Raji (cell line): ENCODE measurements around the gene HEXD.

Experiments
- POLR2A ChIP-seq: IDR thresholded peaks from 2 replicates; pipeline ENCODE4 v1.6.1; 2011; ENCODE audit warnings: low read depth, low read length, control low read depth; ENCODE audit not compliant: insufficient read depth

Gene HEXD

GRCh38 chr17:82483204-82483660 is 65.1 kb downstream of the HEXD start:
- no peak for TF ChIP-seq POLR2A

DNA sequence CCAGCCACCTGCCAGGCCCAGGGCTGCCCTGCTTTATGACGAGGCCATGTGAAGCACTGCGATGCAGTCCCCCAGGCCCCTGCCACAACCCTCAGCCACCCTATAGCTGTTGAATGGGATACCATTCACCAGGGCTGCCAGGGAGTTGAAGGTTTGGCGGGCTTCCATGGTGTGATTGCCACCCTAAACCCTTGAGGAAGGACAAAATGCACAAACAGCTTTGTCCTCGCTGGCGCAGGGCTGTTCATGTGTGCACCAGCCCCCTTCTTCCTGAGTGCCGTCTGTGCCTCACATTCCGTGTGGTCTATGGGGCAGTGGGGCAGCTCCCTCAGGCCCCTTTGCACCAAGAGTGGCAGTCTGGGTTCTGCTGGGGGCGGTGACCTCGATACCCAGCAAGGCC is 65.7 kb downstream of the HEXD start:
- no peak for TF ChIP-seq POLR2A

DNA sequence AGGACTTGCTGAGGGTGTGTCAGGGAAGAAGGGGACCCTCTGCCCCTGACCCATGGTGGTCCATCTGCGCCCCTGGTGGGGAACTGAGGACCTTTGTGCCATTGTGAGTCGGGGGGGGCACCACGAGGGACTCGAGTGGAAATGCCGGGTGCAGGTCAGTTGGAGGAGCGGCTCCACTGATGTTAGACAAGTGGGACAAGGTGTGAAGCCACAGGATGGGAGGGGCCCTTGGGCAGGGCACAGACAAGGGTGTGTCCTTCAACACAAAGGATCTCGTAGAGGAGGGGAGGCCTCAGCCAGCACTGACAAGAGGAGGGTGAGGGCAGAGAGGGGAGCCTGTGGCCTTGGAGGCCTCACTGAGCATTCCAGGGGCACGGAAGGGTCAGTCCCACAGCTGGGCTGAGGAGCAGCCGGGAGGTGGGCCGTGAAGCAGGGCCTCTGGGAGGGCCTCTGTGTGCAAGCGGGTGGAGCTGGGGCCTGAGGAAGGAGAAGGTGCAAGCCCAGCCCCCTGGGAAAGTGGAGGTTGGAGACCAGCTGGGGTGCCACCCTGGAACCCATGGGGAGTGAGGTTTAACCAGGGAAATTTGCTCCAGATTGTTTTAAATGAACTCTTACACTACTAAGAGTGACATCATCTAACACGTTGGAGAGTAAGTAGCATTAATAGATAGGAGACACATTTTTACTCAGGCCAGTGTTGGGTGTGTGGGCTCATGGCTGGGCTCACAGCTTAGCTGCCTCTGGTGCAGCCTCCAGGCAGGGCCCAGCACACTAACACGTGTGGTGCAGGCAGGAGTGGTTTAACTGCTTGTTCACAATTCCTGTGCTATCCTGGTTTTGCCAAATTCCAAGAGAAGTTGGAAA is 68.3 kb downstream of the HEXD start:
- no peak for TF ChIP-seq POLR2A

DNA sequence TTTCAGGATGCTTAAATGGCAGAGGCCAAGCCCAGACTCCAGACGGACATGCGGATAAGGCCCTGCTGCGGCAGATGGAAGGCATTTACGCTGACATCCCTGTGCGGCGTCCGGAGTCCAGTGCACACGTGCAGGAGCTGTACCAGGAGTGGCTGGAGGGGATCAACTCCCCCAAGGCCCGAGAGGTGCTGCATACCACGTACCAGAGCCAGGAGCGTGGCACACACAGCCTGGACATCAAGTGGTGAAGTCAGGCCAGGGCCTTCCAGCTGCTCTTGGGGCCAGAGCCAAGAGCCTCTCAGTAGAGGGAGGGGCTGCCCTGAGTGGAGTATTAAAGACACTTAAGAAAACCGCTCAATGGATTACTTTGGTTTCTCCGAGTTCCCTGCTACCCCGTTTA is 69.8 kb downstream of the HEXD start:
- no peak for TF ChIP-seq POLR2A

- TF ChIP-seq POLR2A: no peak
These were observed 71.0 kb downstream of the HEXD start for GRCh38 chr17:82489117-82489516.

GRCh38 chr17:82489851-82490511 is 71.8 kb downstream of the HEXD start:
- no peak for TF ChIP-seq POLR2A

GRCh38 chr17:82490512-82491195 is 72.5 kb downstream of the HEXD start:
- TF ChIP-seq POLR2A: no peak

- TF ChIP-seq POLR2A: no peak
These were observed 73.0 kb downstream of the HEXD start for GRCh38 chr17:82491196-82491530.

DNA sequence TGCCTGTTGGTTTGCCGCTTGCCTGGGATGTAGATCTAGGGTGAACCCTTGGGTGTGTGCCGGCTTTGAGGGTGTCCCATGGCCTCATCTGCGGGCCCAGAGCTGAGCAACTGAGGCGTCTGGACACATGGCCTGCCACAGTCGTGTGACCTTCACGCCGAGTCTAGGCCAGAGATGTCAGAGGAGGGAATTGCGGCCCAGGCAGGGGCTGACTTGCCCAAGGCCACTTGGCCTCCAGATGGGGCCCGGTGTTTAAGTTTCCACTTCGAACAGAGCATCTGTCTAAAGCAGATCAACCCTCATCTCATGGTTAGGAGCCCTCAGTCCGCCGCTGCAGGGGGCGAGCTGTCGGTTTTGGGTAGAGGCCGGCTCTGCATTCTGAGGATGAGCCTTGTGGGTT is 73.4 kb downstream of the HEXD start:
- TF ChIP-seq POLR2A: no peak
